IMR-90 (cell line): ENCODE data around the gene ST6GALNAC5.

Experiments
- CEBPB ChIP-seq: IDR thresholded peaks from 2 replicates; pipeline ENCODE4 v1.6.1; 2012; ENCODE audit warnings: low read depth, low read length, improper control_type of control experiment
- NFE2L2 ChIP-seq: fragments of 150-350 bp; IDR thresholded peaks from 2 replicates; pipeline ENCODE4 v1.6.1; 2016; ENCODE audit warnings: low read depth, mild to moderate bottlenecking, low read length
- POLR2A ChIP-seq: IDR thresholded peaks from 2 replicates; pipeline ENCODE4 v1.6.1; 2012; ENCODE audit warnings: mild to moderate bottlenecking, low read depth, low read length
- RCOR1 ChIP-seq: IDR thresholded peaks from 2 replicates; pipeline ENCODE4 v1.6.1; 2012; ENCODE audit warnings: mild to moderate bottlenecking, low read length, improper control_type of control experiment; ENCODE audit not compliant: insufficient replicate concordance
- RFX5 ChIP-seq: IDR thresholded peaks from 2 replicates; pipeline ENCODE4 v1.8.0; 2012; ENCODE audit warnings: low read depth, mild to moderate bottlenecking, low read length, moderate library complexity
- TF ChIP-seq, protein P1 (sequence below): conservative IDR thresholded peaks from 2 replicates; pipeline ENCODE4 v1.5.1; 2012; ENCODE audit warnings: mild to moderate bottlenecking, low read depth, low read length, improper control_type of control experiment

DNA sequence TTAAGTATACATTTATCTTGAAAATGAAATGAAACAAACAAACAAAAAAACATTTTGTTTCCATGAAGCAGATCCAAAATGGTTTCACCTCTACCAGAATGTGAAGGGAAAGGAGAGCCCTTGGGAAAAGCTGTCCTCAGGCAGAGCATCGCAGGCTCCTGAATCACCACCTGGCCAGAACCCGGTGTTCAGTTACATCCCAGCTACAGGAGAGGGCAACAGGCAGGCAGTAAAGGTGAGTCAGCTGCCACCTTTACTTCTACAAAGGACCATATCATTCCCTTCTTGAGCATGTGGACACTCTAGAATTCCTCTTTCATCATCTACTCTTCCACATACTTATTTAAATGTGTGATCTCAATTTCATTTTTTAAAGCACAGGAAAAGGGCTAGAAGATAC is 200.7 kb downstream of the ST6GALNAC5 start:
- TF ChIP-seq, protein P1, sequence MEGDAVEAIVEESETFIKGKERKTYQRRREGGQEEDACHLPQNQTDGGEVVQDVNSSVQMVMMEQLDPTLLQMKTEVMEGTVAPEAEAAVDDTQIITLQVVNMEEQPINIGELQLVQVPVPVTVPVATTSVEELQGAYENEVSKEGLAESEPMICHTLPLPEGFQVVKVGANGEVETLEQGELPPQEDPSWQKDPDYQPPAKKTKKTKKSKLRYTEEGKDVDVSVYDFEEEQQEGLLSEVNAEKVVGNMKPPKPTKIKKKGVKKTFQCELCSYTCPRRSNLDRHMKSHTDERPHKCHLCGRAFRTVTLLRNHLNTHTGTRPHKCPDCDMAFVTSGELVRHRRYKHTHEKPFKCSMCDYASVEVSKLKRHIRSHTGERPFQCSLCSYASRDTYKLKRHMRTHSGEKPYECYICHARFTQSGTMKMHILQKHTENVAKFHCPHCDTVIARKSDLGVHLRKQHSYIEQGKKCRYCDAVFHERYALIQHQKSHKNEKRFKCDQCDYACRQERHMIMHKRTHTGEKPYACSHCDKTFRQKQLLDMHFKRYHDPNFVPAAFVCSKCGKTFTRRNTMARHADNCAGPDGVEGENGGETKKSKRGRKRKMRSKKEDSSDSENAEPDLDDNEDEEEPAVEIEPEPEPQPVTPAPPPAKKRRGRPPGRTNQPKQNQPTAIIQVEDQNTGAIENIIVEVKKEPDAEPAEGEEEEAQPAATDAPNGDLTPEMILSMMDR, result no peak
- TF ChIP-seq POLR2A (no peak), NFE2L2 (no peak), RCOR1 (no peak), CEBPB (no peak), RFX5 (no peak)
